ENCODE measurements around the gene TREML4. TPM values are rescaled to one million over a fixed set of nuclear protein-coding genes. Genes with fewer than 3 reads are reported as not detected.
A peak's percentile ranks its signal among the peaks of the same experiment; 100 is the strongest.

The TREML4 gene
- total and polyA plus RNA-seq, 9 of the 15 experiments (the other 6 are each of a cell fraction or from before 2014, with no cell fraction given): not detected

- TF ChIP-seq CHD7 (IDR thresholded peaks at IDR 0.05; ENCODE audit: low read depth, low read length) (no peak), ARID1B (IDR thresholded peaks at IDR 0.05) (peak; percentile 92), DPF2 (IDR thresholded peaks at IDR 0.05) (peak; percentile 92), SRF (CRISPR knock-in tag; IDR thresholded peaks at IDR 0.05) (peak in 1 of 2 experiments; percentile 67; a peak in 1 of 4 replicates), KDM5B (IDR thresholded peaks at IDR 0.05; ENCODE audit: insufficient replicate concordance, low read depth, low read length) (no peak)
These were observed 50.7 kb downstream of the TREML4 start (continued) for GRCh38 chr6:41278699-41279405.
